ENCODE results near the gene CBX3.
"Not testable (repeated sequence)": the region's sequence is repeated elsewhere in the genome, so short reads cannot be mapped to it uniquely, and the experiment has no call there.

Gene CBX3

GRCh38 chr7:26170663-26171062 lies 30.9 kb upstream of the CBX3 start:
- no peak for DNase-seq (ENCODE audit: low read depth)

DNA sequence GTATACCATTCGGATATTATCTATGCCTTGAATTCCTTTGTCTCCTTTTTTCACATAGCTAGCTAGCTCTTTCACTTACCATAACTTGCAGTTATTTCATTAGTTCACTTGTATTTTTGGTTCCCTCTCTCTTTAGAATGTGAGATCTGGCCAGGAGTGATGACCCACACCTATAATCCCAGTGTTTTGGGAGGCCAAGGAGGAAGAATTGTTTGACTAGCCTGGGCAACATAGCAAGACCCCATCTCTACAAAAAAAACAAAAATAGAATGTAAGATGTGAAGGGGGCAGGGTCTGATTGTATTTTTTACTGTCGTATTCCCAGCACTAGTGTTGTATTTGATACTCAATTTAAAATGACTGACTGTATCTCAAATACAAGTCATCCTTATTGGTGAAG lies 29.9 kb upstream of the CBX3 start:
- no peak for DNase-seq (ENCODE audit: low read depth)

DNA sequence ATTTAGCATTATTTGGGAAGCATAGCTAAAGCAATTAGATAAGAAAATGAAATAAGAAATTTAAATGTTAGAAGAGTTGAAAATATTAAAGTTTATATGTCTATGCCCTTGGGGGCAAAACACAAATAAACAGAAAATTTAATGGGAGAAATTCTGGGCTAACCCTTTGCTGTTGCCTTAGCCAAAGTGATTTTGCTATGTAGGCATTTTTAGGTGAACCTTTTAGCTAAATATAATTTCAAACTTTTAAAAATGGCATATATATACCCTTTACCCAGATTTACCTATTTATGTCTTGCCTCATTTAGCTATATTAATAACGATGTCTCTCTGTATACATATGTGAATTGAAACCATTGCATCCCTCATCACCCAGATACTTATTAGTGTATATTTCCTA lies 29.5 kb upstream of the CBX3 start:
- no peak for DNase-seq (ENCODE audit: low read depth)

- not testable (repeated sequence) for DNase-seq (ENCODE audit: low read depth)
Observed at GRCh38 chr7:26175903-26176302, 25.6 kb upstream of the CBX3 start.

DNA sequence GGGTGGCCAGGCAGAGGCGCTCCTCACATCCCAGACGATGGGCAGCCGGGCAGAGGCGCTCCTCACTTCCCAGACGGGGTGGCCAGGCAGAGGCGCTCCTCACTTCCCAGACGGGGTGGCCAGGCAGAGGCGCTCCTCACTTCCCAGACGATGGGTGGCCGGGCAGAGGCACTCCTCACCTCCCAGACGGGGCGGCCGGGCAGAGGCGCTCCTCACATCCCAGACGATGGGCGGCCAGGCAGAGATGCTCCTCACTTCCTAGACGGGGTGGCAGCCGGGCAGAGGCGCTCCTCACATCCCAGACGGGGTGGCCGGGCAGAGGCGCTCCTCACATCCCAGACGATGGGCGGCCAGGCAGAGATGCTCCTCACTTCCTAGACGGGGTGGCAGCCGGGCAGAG lies 24.8 kb upstream of the CBX3 start:
- not testable (repeated sequence) for DNase-seq (ENCODE audit: low read depth)

DNA sequence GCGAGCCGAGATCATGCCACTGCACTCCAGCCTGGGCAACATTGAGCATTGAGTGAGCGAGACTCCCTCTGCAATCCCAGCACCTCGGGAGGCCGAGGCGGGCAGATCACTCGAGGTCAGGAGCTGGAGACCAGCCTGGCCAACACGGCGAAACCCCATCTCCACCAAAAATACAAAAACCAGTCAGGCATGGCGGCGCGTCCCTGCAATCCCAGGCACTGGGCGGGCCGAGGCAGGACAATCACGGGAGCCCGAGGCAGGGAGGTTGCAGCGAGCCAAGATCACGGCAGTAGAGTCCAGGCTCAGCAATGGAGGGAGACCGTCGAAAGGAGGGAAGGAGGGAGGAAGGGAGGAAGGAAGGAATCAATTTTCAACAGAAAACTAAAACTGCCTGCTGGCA lies 24.3 kb upstream of the CBX3 start:
- not testable (repeated sequence) for DNase-seq (ENCODE audit: low read depth)

DNA sequence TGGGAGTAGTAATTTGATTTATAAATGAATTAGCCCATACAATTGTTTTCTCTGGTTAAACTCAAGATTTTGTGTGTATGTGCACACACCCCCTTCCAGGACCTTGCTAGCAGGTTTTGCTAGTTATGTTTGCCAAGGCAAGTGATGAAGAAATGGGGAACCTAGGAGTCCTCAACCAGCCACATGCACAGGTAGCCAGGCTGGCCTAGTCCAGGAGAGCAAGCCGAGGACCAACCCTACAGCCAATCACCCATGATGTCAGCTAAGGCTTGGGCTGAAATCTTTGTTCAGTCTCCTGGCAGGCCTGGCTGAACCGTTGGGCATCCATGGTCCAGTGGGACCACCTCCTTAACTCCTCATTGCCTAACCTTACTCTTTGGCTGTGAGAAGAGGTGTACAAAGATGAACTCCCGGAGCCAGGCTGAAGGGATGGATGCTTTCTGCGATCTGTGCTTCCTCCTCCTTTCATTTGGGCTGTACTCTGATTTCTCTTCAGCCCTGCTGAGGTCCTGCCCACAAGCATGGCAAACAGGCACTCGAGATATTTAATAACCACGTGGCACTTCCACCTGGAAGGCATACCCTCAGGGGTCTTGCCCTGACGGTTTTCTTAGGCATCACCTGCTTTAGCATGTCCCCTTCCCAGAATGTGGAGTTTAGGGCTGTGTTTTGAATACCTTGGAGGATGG lies 23.1 kb upstream of the CBX3 start:
- DNase-seq (ENCODE audit: low read depth): no peak

- no peak for DNase-seq (ENCODE audit: low read depth)
Observed at GRCh38 chr7:26179422-26179821, 22.1 kb upstream of the CBX3 start.

DNA sequence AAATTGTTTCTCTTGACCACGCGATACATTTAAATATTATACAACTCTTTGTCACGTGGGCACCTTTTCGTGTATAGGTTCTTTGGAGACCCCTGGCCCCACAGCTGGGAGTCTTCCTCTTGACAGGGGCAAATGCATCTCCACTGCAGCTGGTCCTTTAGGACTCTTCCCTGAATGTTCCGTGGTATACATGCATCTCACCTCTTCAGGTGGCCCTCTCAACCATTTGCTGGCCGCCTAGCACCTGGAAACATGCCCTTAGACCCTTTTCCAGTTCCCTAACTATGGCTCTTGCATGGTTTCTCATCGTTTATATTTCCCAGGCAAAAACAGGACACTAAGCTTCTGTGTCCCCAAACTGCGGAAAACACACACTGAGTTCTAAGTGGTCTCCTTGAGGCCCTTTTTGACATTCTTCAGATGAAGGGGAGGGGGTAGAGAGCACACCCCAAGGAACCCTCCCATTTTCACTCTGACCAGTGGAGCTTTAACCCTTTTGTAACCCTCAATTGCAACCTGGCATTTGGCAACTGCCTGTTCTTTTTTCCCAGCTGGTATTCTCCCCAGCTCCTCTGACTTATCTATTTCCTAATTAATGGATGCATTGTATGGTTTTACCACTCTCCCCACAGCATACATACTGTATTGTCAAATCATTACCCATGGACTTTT lies 21.6 kb upstream of the CBX3 start:
- DNase-seq (ENCODE audit: low read depth): no peak

- DNase-seq (ENCODE audit: low read depth): no peak
Observed at GRCh38 chr7:26180792-26181198, 20.8 kb upstream of the CBX3 start.

DNA sequence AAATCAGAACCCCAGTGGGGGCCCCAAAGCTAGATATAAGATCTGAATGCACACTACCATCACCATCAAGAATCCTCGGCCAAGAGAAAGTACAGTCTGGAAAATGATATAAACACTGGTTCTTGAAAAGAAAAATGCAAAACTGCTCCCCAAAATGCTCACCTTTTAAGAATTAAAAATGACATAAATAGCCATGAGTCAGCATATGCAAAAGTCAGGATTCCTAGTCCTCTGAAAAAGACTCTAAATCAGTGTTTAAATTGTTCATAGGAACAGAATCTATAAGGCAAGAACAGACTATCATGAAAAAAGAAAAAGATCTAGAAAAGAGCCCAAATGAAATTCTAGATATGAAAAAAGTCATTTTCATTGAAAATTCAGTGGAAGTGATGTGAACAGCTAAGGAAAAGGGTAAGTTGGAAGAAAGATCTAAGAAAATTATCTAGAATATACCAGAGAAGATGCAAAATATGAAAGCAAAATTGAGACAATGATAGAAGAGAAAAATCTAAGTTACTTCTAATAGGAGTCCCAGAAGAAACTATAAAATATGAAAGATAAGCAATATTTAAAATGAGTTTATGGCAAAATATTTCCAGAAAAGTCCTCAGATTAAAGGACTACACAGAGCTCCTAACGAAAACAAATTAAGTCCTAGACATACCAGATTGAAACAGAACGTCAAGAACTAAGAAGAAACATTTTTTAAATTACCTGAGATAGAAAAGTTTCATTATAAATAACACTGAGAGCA lies 19.9 kb upstream of the CBX3 start:
- no peak for DNase-seq (ENCODE audit: low read depth)

DNA sequence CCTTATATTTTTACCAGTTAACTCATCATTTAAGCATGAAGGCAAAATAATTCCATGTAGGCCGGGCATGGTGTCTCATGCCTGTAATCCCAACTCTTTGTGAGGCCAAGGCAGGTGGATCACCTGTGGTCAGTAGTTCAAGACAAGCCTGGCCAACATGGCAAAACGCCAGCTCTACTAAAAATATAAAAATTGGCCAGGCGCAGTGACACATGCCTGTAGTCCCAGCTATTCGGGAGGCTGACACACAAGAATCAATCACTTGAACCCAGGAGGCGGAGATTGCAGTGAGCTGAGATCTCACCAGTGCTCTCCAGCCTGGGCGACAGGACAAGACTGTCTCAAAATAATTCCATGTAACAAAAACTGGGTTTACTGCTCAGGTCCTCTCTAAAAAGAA lies 19.3 kb upstream of the CBX3 start:
- no peak for DNase-seq (ENCODE audit: low read depth)

- no peak for DNase-seq (ENCODE audit: low read depth)
Observed at GRCh38 chr7:26182706-26183105, 18.8 kb upstream of the CBX3 start.

- no peak for DNase-seq (ENCODE audit: low read depth)
Observed at GRCh38 chr7:26183545-26184280, 17.8 kb upstream of the CBX3 start.

- DNase-seq (ENCODE audit: low read depth): not testable (repeated sequence)
Observed at GRCh38 chr7:26184281-26185101, 17.1 kb upstream of the CBX3 start.

DNA sequence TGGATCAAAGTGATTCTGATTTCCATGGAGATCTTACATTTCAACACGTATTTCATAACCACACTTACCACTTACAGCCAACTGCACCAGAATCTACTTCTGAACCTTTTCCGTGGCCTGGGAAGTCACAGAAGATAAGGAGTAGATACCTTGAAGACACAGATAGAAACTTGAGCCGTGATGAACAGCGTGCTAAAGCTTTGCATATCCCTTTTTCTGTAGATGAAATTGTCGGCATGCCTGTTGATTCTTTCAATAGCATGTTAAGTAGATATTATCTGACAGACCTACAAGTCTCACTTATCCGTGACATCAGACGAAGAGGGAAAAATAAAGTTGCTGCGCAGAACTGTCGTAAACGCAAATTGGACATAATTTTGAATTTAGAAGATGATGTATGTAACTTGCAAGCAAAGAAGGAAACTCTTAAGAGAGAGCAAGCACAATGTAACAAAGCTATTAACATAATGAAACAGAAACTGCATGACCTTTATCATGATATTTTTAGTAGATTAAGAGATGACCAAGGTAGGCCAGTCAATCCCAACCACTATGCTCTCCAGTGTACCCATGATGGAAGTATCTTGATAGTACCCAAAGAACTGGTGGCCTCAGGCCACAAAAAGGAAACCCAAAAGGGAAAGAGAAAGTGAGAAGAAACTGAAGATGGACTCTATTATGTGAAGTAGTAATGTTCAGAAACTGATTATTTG lies 16.3 kb upstream of the CBX3 start:
- DNase-seq (ENCODE audit: low read depth): no peak

GRCh38 chr7:26185844-26186180 lies 15.7 kb upstream of the CBX3 start:
- no peak for DNase-seq (ENCODE audit: low read depth)

- no peak for DNase-seq (ENCODE audit: low read depth)
Observed at GRCh38 chr7:26186364-26187311, 14.9 kb upstream of the CBX3 start.

GRCh38 chr7:26187380-26188205 lies 14.0 kb upstream of the CBX3 start:
- no peak for DNase-seq (ENCODE audit: low read depth)

Data from CMK (cell line).